ENCODE data around the gene IL15RA. TPM values are rescaled to one million over a fixed set of nuclear protein-coding genes. Genes with fewer than 3 reads are reported as not detected.

IL15RA gene
- total and polyA plus RNA-seq, 2 of the 8 experiments (the other 6 are each of a cell fraction or from before 2014, with no cell fraction given), result 1.3 to 1.4 TPM

- Histone ChIP-seq H4K20me1 (replicated peaks in 1 of 2; ENCODE audit: control insufficient read depth in 1 of 2, insufficient read depth in 2 of 2, low read length in 2 of 2) (no peaks in the 10 kb centered on the region), H3K79me2 (ENCODE audit: control insufficient read depth in 1 of 2, insufficient read depth in 2 of 2, low read length in 2 of 2) (no peaks in the 10 kb centered on the region), H3K4ac (replicated peaks; ENCODE audit: insufficient read length, low read depth, low read length) (no peak overlapping the region), H2BK12ac (ENCODE audit: low read depth, low read length) (no peak overlapping the region), H3K9me3 (ENCODE audit: insufficient read depth in 2 of 2, low read depth in 1 of 2, low read length in 1 of 2) (peaks cover 4 to 8% of the 10 kb centered on the region in 2 experiments; a peak in 3 of 4 replicates), H3K4me1 (replicated peaks in 1 of 4; ENCODE audit: control insufficient read depth in 3 of 4, insufficient read depth in 4 of 4, low read length in 3 of 4) (peaks cover 0 to 3% (median under 1%) of the 10 kb centered on the region in 4 experiments; a peak in 1 of 7 replicates), H4K8ac (ENCODE audit: extremely low read depth, insufficient read depth, low read length) (no peak overlapping the region), H4K5ac (ENCODE audit: insufficient read length, low read depth, low read length) (no peak overlapping the region), H2AK5ac (ENCODE audit: low read depth, low read length) (no peak overlapping the region), H3K27ac (ENCODE audit: low read depth, low read length) (no peak overlapping the region), H3K56ac (replicated peaks; ENCODE audit: insufficient read length, low read depth, low read length) (no peak overlapping the region), H2BK5ac (ENCODE audit: low read depth, low read length) (no peak overlapping the region), H3K4me3 (ENCODE audit: extremely low read depth in 1 of 4, insufficient read depth in 2 of 4, low read depth in 3 of 4, low read length in 4 of 4) (no peak overlapping the region), H3K23me2 (ENCODE audit: low read depth, low read length) (no peaks in the 10 kb centered on the region), H3K9ac (replicated peaks in 1 of 4; ENCODE audit: extremely low read depth in 1 of 4, low read depth in 3 of 4, low read length in 3 of 4) (no peak overlapping the region), H2BK20ac (ENCODE audit: low read length) (no peak overlapping the region), H2AFZ (ENCODE audit: low read length) (no peak overlapping the region), H4K91ac (replicated peaks; ENCODE audit: insufficient read length, low read length) (no peak overlapping the region), H3K4me2 (ENCODE audit: insufficient read depth in 1 of 2, low read depth in 2 of 2, low read length in 2 of 2) (no peak overlapping the region), H2BK15ac (ENCODE audit: low read length) (no peak overlapping the region), H3K18ac (ENCODE audit: extremely low read depth, low read length) (no peak overlapping the region), H3K79me1 (ENCODE audit: low read depth, low read length) (no peaks in the 10 kb centered on the region), H3K36me3 (ENCODE audit: control insufficient read depth in 2 of 4, insufficient read depth in 4 of 4, low read length in 3 of 4) (no peaks in the 10 kb centered on the region), H2BK120ac (replicated peaks; ENCODE audit: low read depth, low read length) (no peak overlapping the region), H3K27me3 (replicated peaks in 1 of 4; ENCODE audit: control insufficient read depth in 3 of 4, extremely low read depth in 1 of 4, insufficient read depth in 3 of 4, low read length in 3 of 4) (no peaks in the 10 kb centered on the region), H3K14ac (ENCODE audit: insufficient read length) (no peak overlapping the region), H3K23ac (ENCODE audit: insufficient read length) (no peak overlapping the region)
- no peak for TF ChIP-seq TAF7 (optimal IDR thresholded peaks at IDR 0.05; ENCODE audit: borderline replicate concordance, low read depth, low read length)
- TF ChIP-seq HDAC2 (IDR thresholded peaks at IDR 0.05; ENCODE audit: borderline replicate concordance in 1 of 2, low read depth in 2 of 2, low read length in 2 of 2), result no peak
- TF ChIP-seq SP4 (IDR thresholded peaks at IDR 0.05; ENCODE audit: low read length), result no peak
- no peak for TF ChIP-seq TAF1 (IDR thresholded peaks at IDR 0.05; ENCODE audit: low read depth, low read length)
- no peak for TF ChIP-seq RXRA (IDR thresholded peaks at IDR 0.05; ENCODE audit: insufficient read depth, low read depth, low read length)
- no peak for TF ChIP-seq KDM1A (IDR thresholded peaks at IDR 0.05; ENCODE audit: borderline replicate concordance, low read length)
- TF ChIP-seq RAD21 (IDR thresholded peaks at IDR 0.05 in 1 of 2, conservative IDR thresholded peaks at IDR 0.05 in 1 of 2; ENCODE audit: low read depth in 2 of 2, low read length in 2 of 2), result no peak
- TF ChIP-seq SRF (IDR thresholded peaks at IDR 0.05; ENCODE audit: low read depth, low read length), result no peak
- no peak for TF ChIP-seq MAX (IDR thresholded peaks at IDR 0.05)
- CTCF ChIA-PET (ENCODE audit: partially characterized antibody), result interaction anchor here (0.8 to 1.5 kb wide), 3 partner anchors 8 to 54 kb away, joined by 3 to 5 read pairs (median 3); no protein-coding TSS in a partner anchor
- no peak for DNase-seq (ENCODE audit: low read depth in 1 of 2, low spot score in 2 of 2)
- WGBS, 2 experiments (ENCODE audit: extremely low coverage in 1 of 2, insufficient coverage in 1 of 2, insufficient read length in 1 of 2, insufficient replicate concordance in 2 of 2, low coverage in 1 of 2, low lambda C conversion rate in 2 of 2, missing lambda C conversion rate in 1 of 2), result 89% methylated on average over 3 of the region's 3 CpGs; no CpG with 5 or more reads in 1 of the 2 experiments
- no peak for FAIRE-seq
- POLR2A ChIA-PET (ENCODE audit: partially characterized antibody), result interaction anchor here (0.6 kb wide), 1 partner anchor 141 kb away, joined by 3 read pairs; no protein-coding TSS in a partner anchor
Measured at GRCh38 chr10:6006546-6006945, 29.2 kb upstream of the IL15RA start.
